Subcutaneous preadipocyte (primary cell): ENCODE data around the gene CNNM3. TPM values are rescaled to one million over a fixed set of nuclear protein-coding genes. Genes with fewer than 3 reads are reported as not detected.

ENCODE experiments used
- small RNA-seq: library from RNA; depleted of rRNA; stranded (forward); fragments of <200 nt; gene quantifications from one replicate; pipeline ENCODE3, GENCODE V24; 2012
- total RNA-seq: library from RNA; depleted of rRNA; stranded (reverse); fragments of >200 nt; gene quantifications from 2 replicates; pipeline ENCODE4 v1.2.3, GENCODE V29; 2012

The CNNM3 gene
- 5.1 and 7.0 TPM in 2 replicates for total RNA-seq

DNA sequence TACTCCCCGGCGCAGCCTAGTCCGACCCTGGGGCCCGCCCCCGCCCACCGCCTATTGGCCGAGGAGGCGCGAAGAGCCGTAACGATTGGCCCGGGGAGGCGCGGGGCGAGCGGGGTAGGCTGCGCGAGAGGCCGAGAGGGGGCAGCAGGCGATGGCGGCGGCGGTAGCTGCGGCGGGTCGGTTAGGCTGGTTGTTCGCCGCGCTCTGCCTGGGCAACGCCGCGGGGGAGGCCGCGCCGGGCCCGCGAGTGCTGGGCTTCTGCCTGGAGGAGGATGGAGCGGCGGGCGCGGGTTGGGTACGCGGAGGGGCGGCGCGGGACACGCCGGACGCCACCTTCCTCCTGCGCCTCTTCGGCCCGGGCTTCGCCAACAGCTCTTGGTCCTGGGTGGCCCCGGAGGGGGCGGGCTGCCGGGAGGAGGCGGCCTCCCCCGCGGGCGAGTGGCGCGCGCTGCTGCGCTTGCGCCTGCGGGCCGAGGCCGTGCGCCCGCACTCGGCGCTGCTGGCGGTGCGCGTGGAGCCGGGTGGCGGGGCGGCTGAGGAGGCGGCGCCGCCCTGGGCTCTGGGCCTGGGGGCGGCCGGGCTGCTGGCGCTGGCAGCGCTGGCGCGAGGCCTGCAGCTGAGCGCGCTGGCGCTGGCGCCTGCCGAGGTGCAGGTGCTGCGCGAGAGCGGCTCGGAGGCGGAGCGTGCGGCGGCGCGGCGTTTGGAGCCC, at the start of gene CNNM3:
Gene CNNM3 (plus strand): TSS at position 142 of the 709 bp plus-strand sequence. CDS start 10 bp downstream, at position 152.

DNA sequence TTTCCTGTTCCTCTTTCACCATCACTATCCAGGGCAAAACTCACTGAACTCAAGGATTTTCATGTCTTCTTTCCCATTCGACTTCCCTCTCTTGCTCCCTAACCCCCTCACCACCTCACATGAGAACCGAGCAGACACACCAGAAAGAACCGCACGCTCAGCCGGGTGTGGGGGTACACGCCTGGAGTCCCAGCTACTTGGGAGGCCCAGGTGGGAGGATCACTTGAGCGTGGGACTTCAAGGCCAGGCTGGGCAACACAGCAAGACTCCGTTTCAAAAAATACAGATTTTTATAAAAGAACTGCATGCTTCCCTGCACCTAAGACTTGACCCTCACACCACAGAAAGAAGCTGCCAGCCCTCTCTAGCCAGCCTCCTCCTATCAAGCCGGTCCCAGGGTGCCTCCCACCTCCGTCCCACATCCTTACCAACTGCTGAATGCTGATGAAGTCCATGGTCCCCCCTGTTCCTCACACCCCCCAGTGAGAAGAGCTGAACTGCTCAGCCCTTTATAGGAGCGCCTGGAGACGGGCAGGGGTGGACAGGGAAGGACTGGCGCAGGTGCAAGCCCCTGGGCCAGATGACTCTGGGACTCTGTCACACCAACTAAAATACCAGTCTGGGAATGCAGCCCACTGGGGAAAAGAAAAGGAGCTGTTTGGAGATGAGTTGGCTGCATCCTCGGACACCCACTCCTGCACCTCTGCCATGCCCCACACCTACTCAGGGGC, 27.6 kb downstream of the CNNM3 start, which contains the start of gene ANKRD23:
Gene ANKRD23 (minus strand): TSS at position 484 of the 731 bp plus-strand sequence. CDS start 29 bp downstream, at position 455.

DNA sequence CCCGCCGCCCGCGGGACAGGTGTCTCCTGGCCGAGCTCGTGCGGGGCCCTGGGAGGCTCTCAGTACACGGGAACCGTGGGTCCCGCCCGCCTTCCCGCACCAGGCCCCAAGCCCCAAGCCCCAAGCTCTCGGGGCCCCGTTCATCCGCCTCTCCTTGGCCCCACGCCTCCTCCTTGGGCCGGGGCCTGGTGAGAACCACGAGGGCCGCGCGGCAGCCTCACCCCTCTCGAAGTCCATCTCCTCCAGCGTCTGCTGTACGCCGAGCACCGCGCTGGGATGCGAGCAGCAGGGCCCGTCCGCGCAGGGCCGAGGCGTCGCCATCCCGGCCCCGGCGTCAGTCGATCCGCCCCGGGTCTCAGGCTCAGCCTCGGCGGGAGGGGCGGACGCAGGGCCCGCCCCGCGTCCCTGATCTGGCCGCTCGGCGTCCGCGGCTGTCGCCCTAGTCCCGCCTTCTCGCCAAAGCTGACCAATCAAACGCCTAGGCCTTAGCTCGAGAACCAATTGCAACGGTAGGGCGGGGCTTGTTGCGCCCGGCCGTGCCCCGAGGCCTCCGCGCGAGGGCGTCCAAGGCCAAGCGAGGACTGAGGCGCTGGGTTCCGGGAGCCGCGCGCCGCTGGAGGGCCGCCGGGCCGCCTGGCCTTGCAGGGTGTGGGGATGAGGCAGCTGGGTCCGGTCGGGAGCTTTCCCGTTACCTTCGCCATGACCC, 41.8 kb downstream of the CNNM3 start, which contains the start of gene ANKRD39:
Gene ANKRD39 (minus strand): TSS at position 350 of the 706 bp plus-strand sequence. CDS start 29 bp downstream, at position 321.

DNA sequence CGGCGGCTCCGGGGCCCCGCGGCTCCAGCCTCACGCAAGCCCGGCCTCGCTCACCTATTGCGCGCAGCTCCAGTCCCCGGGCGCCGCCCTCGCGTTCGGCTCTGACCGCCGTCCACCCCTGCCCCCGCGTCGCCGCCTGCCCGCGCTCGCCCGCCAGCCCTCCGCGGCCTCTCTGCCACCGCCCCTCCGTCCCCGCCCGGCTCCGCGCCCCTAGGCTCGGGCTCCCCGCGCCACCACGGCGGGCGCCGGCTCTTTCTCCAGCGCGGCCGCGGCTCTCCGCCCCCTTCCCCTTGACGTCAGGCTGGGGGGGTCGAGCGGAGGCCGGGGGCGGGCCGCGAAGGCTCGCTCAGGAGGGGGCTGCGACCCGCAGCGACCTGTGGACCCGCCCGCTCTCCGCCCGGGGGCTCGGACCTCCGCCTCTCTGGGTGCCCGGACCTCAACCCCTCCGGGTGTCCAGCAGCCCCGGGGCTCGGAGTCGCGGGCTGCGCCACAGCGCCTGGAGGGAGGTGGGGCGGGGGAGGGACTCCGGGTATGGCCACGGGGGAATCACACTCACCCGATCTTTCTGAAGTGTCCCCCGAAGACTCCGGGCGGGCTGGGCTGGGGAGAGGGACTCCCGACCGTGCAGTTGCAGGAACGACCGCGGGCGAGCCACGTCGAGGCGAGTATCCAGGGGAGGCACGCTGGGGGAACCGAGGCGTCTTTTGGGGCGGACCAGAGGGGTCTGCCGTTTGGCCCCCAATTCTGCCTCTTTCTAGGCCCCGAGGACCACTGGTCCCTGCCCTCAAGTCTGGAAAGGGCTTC, 54.0 kb downstream of the CNNM3 start, which contains the start of gene SEMA4C:
Gene SEMA4C (minus strand): TSS at position 259 of the 804 bp plus-strand sequence. CDS start 2,194 bp downstream, outside the sequence.

Small RNA genes lying within 50 kb of the gene (small RNA-seq; reads per million reads assigned to genes)
- gene MIR3127 = not detected

Other genes with a start within 250 kb of the CNNM3 start
- gene KANSL3, start 178.0 kb upstream of the CNNM3 start, total RNA-seq = 19.1 and 22.5 TPM in 2 replicates
- under 0.01 and 0.39 TPM in 2 replicates for gene FER1L5, start 173.5 kb upstream of the CNNM3 start, total RNA-seq
- gene LMAN2L, start 76.2 kb upstream of the CNNM3 start, total RNA-seq = 9.2 and 10.6 TPM in 2 replicates
- 1.8 and 3.1 TPM in 2 replicates for gene CNNM4, start 55.4 kb upstream of the CNNM3 start, total RNA-seq
- 1.4 and 2.6 TPM in 2 replicates for gene ANKRD23, start 27.8 kb downstream of the CNNM3 start, total RNA-seq
- gene ANKRD39, start 41.7 kb downstream of the CNNM3 start, total RNA-seq = 7.2 and 7.3 TPM in 2 replicates
- 13.6 and 14.3 TPM in 2 replicates for gene SEMA4C, start 53.8 kb downstream of the CNNM3 start, total RNA-seq
- gene FAM178B, start 170.3 kb downstream of the CNNM3 start, total RNA-seq = not detected in 2 replicates